IMR-90 (cell line): ENCODE measurements around the gene CYP2C18. TPM values are rescaled to one million over a fixed set of nuclear protein-coding genes. Genes with fewer than 3 reads are reported as not detected.

Source experiments
- ATAC-seq: fragments of 200-7000 bp; cut with Tn5 transposase; 2 replicates; pipeline ENCODE4 v1.9.1; 2020; ENCODE audit warnings: low read depth, mild to moderate bottlenecking, moderate library complexity
- BruUV-seq: library from RNA; stranded (reverse); fragments of 400-500 nt; replicated peaks from 2 replicates; lab custom pipeline; 2021; lab: Mats Ljungman, UMichigan
- CTCF ChIA-PET: fragments of 300-600 bp; formaldehyde crosslinking; extraction: SDS; loops from one replicate; lab custom pipeline; 2021; ENCODE audit warnings: antibody characterized with exemption; lab: Yijun Ruan, JAX
- POLR2A ChIA-PET: fragments of 300-600 bp; sonication (Branson Sonifier 250); formaldehyde crosslinking; loops from one replicate; lab custom pipeline; 2022; ENCODE audit warnings: antibody characterized with exemption; ENCODE audit not compliant: unreplicated experiment; lab: Charles Lee
- DNase-seq: peaks from one replicate; pipeline ENCODE4 v3.0.0; 2013
- H2AFZ ChIP-seq: replicated peaks from 2 replicates; pipeline ENCODE3; 2013; ENCODE audit warnings: low read length, mild to moderate bottlenecking; ENCODE audit not compliant: poor library complexity
- H2AK5ac ChIP-seq: 2 replicates; pipeline ENCODE4 v1.6.1; 2013; ENCODE audit warnings: low read depth, low read length, inconsistent platforms
- H2AK9ac ChIP-seq: replicated peaks from 2 replicates; pipeline ENCODE3; 2013; ENCODE audit warnings: mild to moderate bottlenecking, low read depth, low read length, moderate library complexity; ENCODE audit not compliant: poor library complexity
- H2BK120ac ChIP-seq: 2 replicates; pipeline ENCODE4 v1.6.1; 2013; ENCODE audit warnings: low read depth, low read length, inconsistent platforms
- H2BK15ac ChIP-seq: 3 replicates; pipeline ENCODE4 v1.6.1; 2013; ENCODE audit warnings: low read depth, low read length, inconsistent platforms
- H2BK20ac ChIP-seq: 2 replicates; pipeline ENCODE4 v1.6.1; 2013; ENCODE audit warnings: low read depth, mild to moderate bottlenecking, inconsistent platforms, low read length, moderate library complexity
- H2BK5ac ChIP-seq: 2 replicates; pipeline ENCODE4 v1.6.1; 2013; ENCODE audit warnings: mild to moderate bottlenecking, low read depth, low read length, inconsistent platforms; ENCODE audit not compliant: poor library complexity, severe bottlenecking
- H3K14ac ChIP-seq: replicated peaks from 2 replicates; pipeline ENCODE4 v1.6.1; 2013; ENCODE audit warnings: low read depth, low read length, inconsistent platforms
- H3K18ac ChIP-seq: 2 replicates; pipeline ENCODE4 v1.6.1; 2013; ENCODE audit warnings: low read depth, low read length, control low read depth
- H3K23ac ChIP-seq: 2 replicates; pipeline ENCODE4 v1.6.1; 2013; ENCODE audit warnings: low read depth, low read length, inconsistent platforms
- H3K27ac ChIP-seq: 2 replicates; pipeline ENCODE4 v1.5.1; 2013; ENCODE audit warnings: mild to moderate bottlenecking, control low read depth, low read length; ENCODE audit not compliant: insufficient read depth
- H3K27me3 ChIP-seq: 2 replicates; pipeline ENCODE4 v1.6.1; 2013; ENCODE audit warnings: low read length; ENCODE audit not compliant: control insufficient read depth, insufficient read depth
- H3K36me3 ChIP-seq: 2 replicates; pipeline ENCODE4 v1.6.1; 2013; ENCODE audit warnings: low read length, mixed read lengths; ENCODE audit not compliant: control insufficient read depth, insufficient read depth
- H3K4ac ChIP-seq: 2 replicates; pipeline ENCODE4 v1.6.1; 2013; ENCODE audit warnings: low read depth, low read length, inconsistent platforms
- H3K4me1 ChIP-seq: 2 replicates; pipeline ENCODE4 v1.6.1; 2013; ENCODE audit warnings: low read length, mixed read lengths; ENCODE audit not compliant: control insufficient read depth, insufficient read depth
- H3K4me2 ChIP-seq: 2 replicates; pipeline ENCODE4 v1.6.1; 2013; ENCODE audit warnings: low read depth, mild to moderate bottlenecking, control low read depth, low read length, moderate library complexity
- H3K4me3 ChIP-seq: 2 replicates; pipeline ENCODE4 v1.5.1; 2013; ENCODE audit warnings: low read depth, mild to moderate bottlenecking, control low read depth, low read length, moderate library complexity; ENCODE audit not compliant: insufficient read depth
- H3K56ac ChIP-seq: 2 replicates; pipeline ENCODE4 v1.6.1; 2013; ENCODE audit warnings: low read length, inconsistent platforms; ENCODE audit not compliant: insufficient read depth; ENCODE audit errors: extremely low read depth
- H3K79me1 ChIP-seq, 2 experiments: 2 replicates each; pipeline ENCODE4 v1.6.1; 2013; ENCODE audit warnings: low read length in 2 of 2, inconsistent platforms in 1 of 2, low read depth in 1 of 2
- H3K9ac ChIP-seq: 2 replicates; pipeline ENCODE4 v1.6.1; 2013; ENCODE audit warnings: low read depth, low read length, control low read depth
- H3K9me1 ChIP-seq: 2 replicates; pipeline ENCODE4 v1.6.1; 2013; ENCODE audit warnings: low read length, inconsistent platforms; ENCODE audit not compliant: insufficient read depth
- H3K9me3 ChIP-seq: 2 replicates; pipeline ENCODE4 v1.6.1; 2013; ENCODE audit warnings: low read length; ENCODE audit not compliant: control insufficient read depth, insufficient read depth
- H4K20me1 ChIP-seq: 2 replicates; pipeline ENCODE4 v1.6.1; 2013; ENCODE audit warnings: low read length, inconsistent platforms; ENCODE audit not compliant: insufficient read depth
- H4K5ac ChIP-seq: 2 replicates; pipeline ENCODE4 v1.6.1; 2013; ENCODE audit warnings: mild to moderate bottlenecking, low read depth, low read length, control low read depth
- H4K8ac ChIP-seq, 2 experiments: 2 replicates each; pipeline ENCODE4 v1.6.1; 2013; ENCODE audit warnings: low read depth in 2 of 2, low read length in 2 of 2, control low read depth in 1 of 2, inconsistent platforms in 1 of 2
- H4K91ac ChIP-seq: 2 replicates; pipeline ENCODE4 v1.6.1; 2013; ENCODE audit warnings: low read depth, low read length, inconsistent platforms; ENCODE audit not compliant: insufficient read depth
- BHLHE40 ChIP-seq: fragments of 150-350 bp; IDR thresholded peaks from 2 replicates; pipeline ENCODE4 v1.6.1; 2016; ENCODE audit warnings: mild to moderate bottlenecking, low read depth, low read length
- CEBPB ChIP-seq: IDR thresholded peaks from 2 replicates; pipeline ENCODE4 v1.6.1; 2012; ENCODE audit warnings: low read depth, low read length, improper control_type of control experiment
- CTCF ChIP-seq: conservative IDR thresholded peaks from 2 replicates; pipeline ENCODE4 v1.5.1; 2012; ENCODE audit warnings: mild to moderate bottlenecking, low read depth, low read length, improper control_type of control experiment
- FOS ChIP-seq: fragments of 150-350 bp; IDR thresholded peaks from 2 replicates; pipeline ENCODE4 v1.6.1; 2016; ENCODE audit warnings: low read depth, low read length
- MAFK ChIP-seq: IDR thresholded peaks from 2 replicates; pipeline ENCODE4 v1.6.1; 2012; ENCODE audit warnings: low read depth, low read length, improper control_type of control experiment
- MAZ ChIP-seq: IDR thresholded peaks from 2 replicates; pipeline ENCODE4 v1.6.1; 2012; ENCODE audit warnings: low read depth, mild to moderate bottlenecking, low read length, improper control_type of control experiment, moderate library complexity, borderline replicate concordance
- MXI1 ChIP-seq: IDR thresholded peaks from 2 replicates; pipeline ENCODE4 v1.6.1; 2012; ENCODE audit warnings: low read depth, mild to moderate bottlenecking, low read length, moderate library complexity, borderline replicate concordance
- NFE2L2 ChIP-seq: fragments of 150-350 bp; IDR thresholded peaks from 2 replicates; pipeline ENCODE4 v1.6.1; 2016; ENCODE audit warnings: low read depth, mild to moderate bottlenecking, low read length
- POLR2A ChIP-seq: IDR thresholded peaks from 2 replicates; pipeline ENCODE4 v1.6.1; 2012; ENCODE audit warnings: mild to moderate bottlenecking, low read depth, low read length
- RAD21 ChIP-seq: IDR thresholded peaks from 2 replicates; pipeline ENCODE4 v1.6.1; 2012; ENCODE audit warnings: low read length, improper control_type of control experiment
- RCOR1 ChIP-seq: IDR thresholded peaks from 2 replicates; pipeline ENCODE4 v1.6.1; 2012; ENCODE audit warnings: mild to moderate bottlenecking, low read length, improper control_type of control experiment; ENCODE audit not compliant: insufficient replicate concordance
- RFX5 ChIP-seq: IDR thresholded peaks from 2 replicates; pipeline ENCODE4 v1.8.0; 2012; ENCODE audit warnings: low read depth, mild to moderate bottlenecking, low read length, moderate library complexity
- SMC3 ChIP-seq: fragments of 150-350 bp; IDR thresholded peaks from 2 replicates; pipeline ENCODE4 v1.6.1; 2016; ENCODE audit warnings: low read depth, mild to moderate bottlenecking, antibody characterized with exemption, low read length, moderate library complexity
- WGBS, 2 experiments: methylation state at CpG; one replicate each; pipeline versions ENCODE4 v1.1.5 to v1.1.7; 2013; ENCODE audit warnings: missing lambda C conversion rate in 2 of 2; ENCODE audit not compliant: insufficient read length in 1 of 2; ENCODE audit errors: extremely low coverage in 2 of 2; 5-methylcytosine and 5-hydroxymethylcytosine counted together
- dilution Hi-C: fragments of 300-500 bp; cut with HindIII; formaldehyde crosslinking; loops from one replicate; pipeline ENCODE4 v1.14.3; 2018; ENCODE audit warnings: low sequenced_read_pairs; ENCODE audit not compliant: unreplicated experiment
- in situ Hi-C: fragments of 300-500 bp; cut with MboI; formaldehyde crosslinking; loops from 3 replicates; pipeline ENCODE4 v1.14.3; 2019; ENCODE audit warnings: low sequenced_read_pairs, inconsistent platforms, mixed read lengths
- intact Hi-C: fragments of 100-400 bp; cut with micrococcal nuclease; formaldehyde crosslinking; loops from 2 replicates; pipeline ENCODE4 v1.10.0; 2022
- polyA plus RNA-seq, 3 experiments: library from polyadenylated mRNA; depleted of rRNA; stranded (reverse); fragments of >200 nt; gene quantifications; 2 replicates each; pipeline ENCODE4 v1.2.3, GENCODE V29; 2012; ENCODE audit warnings: low replicate concordance in 1 of 3
- total RNA-seq: library from RNA; depleted of rRNA; stranded (reverse); fragments of >200 nt; gene quantifications from 2 replicates; pipeline ENCODE4 v1.2.3, GENCODE V29; 2012
- TF ChIP-seq, protein P1 (sequence below): fragments of 150-350 bp; IDR thresholded peaks from 2 replicates; pipeline ENCODE4 v1.6.1; 2016; ENCODE audit warnings: low read depth, mild to moderate bottlenecking, low read length, moderate library complexity, borderline replicate concordance
- TF ChIP-seq, protein P2 (sequence below): fragments of 150-350 bp; IDR thresholded peaks from 2 replicates; pipeline ENCODE4 v1.6.1; 2017; ENCODE audit warnings: mild to moderate bottlenecking, antibody characterized with exemption, low read length, low read depth

The CYP2C18 gene
- total and polyA plus RNA-seq, 2 of the 4 experiments (the other 2 are of a cell fraction): not detected

DNA sequence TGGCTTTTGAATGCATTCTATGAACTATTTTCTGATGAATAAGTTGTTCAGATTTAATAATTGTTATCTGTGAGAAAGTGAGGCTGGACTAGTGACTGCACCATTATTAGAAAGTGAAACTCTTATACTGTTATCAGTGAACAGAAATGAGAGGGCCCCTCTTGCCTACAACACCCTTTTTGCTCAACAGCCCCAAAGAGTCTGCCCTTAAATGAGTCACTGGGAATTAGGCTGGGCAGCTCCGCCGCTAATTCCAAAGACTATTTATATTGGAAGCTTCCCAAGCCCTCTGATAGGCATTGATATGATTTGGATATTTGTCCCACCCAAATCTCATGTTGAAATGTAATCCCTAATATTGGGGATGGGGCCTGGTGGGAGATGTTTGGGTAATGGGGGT lies 7.0 kb upstream of the CYP2C18 start:
- H3K27ac ChIP-seq: no peak overlapping the region
- no peaks in the 10 kb centered on the region for H3K36me3 ChIP-seq
- no peak overlapping the region for H3K14ac ChIP-seq
- no peak overlapping the region for H3K23ac ChIP-seq
- no peak overlapping the region for H2BK120ac ChIP-seq
- H3K9ac ChIP-seq: no peak overlapping the region
- ATAC-seq: no peak
- no peaks in the 10 kb centered on the region for H3K27me3 ChIP-seq
- no peak overlapping the region for H2BK15ac ChIP-seq
- no peak overlapping the region for H4K5ac ChIP-seq
- H2BK20ac ChIP-seq: no peak overlapping the region
- POLR2A ChIA-PET: no interaction called here
- H3K4me1 ChIP-seq: no peaks in the 10 kb centered on the region
- H3K9me3 ChIP-seq: no peaks in the 10 kb centered on the region
- TF ChIP-seq, protein P1, sequence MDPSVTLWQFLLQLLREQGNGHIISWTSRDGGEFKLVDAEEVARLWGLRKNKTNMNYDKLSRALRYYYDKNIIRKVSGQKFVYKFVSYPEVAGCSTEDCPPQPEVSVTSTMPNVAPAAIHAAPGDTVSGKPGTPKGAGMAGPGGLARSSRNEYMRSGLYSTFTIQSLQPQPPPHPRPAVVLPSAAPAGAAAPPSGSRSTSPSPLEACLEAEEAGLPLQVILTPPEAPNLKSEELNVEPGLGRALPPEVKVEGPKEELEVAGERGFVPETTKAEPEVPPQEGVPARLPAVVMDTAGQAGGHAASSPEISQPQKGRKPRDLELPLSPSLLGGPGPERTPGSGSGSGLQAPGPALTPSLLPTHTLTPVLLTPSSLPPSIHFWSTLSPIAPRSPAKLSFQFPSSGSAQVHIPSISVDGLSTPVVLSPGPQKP: no peak
- no peak for TF ChIP-seq POLR2A
- TF ChIP-seq MAZ: no peak
- TF ChIP-seq, protein P2, sequence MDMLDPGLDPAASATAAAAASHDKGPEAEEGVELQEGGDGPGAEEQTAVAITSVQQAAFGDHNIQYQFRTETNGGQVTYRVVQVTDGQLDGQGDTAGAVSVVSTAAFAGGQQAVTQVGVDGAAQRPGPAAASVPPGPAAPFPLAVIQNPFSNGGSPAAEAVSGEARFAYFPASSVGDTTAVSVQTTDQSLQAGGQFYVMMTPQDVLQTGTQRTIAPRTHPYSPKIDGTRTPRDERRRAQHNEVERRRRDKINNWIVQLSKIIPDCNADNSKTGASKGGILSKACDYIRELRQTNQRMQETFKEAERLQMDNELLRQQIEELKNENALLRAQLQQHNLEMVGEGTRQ: no peak
- no peak for TF ChIP-seq BHLHE40
- no peak for TF ChIP-seq CEBPB
- no peak for TF ChIP-seq MXI1
- no peak for TF ChIP-seq RFX5
- TF ChIP-seq FOS: no peak
- no peak for TF ChIP-seq RAD21
- TF ChIP-seq CTCF: no peak
- no peak for TF ChIP-seq MAFK
- TF ChIP-seq RCOR1: no peak
- TF ChIP-seq NFE2L2: no peak
- TF ChIP-seq SMC3: no peak
- H3K4ac ChIP-seq: no peak overlapping the region
- no peak overlapping the region for H2AFZ ChIP-seq
- intact Hi-C loops: no loop called here
- H3K9me1 ChIP-seq: no peaks in the 10 kb centered on the region
- no peak overlapping the region for H3K56ac ChIP-seq
- H4K8ac ChIP-seq: no peak overlapping the region
- H2BK5ac ChIP-seq: no peak overlapping the region
- no peak overlapping the region for H4K91ac ChIP-seq
- in situ Hi-C loops: no loop called here
- no peak for DNase-seq
- dilution Hi-C loops: no loop called here
- CTCF ChIA-PET: interaction anchor here (0.6 kb wide), 2 partner anchors 308 to 525 kb away, joined by 3 read pairs; no protein-coding TSS in a partner anchor
- H2AK9ac ChIP-seq: no peak overlapping the region
- H3K4me2 ChIP-seq: no peak overlapping the region
- H3K79me1 ChIP-seq: no peaks in the 10 kb centered on the region
- no peak overlapping the region for H3K18ac ChIP-seq
- no peaks in the 10 kb centered on the region for H4K20me1 ChIP-seq
- H3K4me3 ChIP-seq: no peak overlapping the region
- no CpG with 5 or more reads among the region's 2 CpGs for WGBS, 2 experiments
- no TSS peak for BruUV-seq
- H2AK5ac ChIP-seq: no peak overlapping the region
